Right lobe of liver (tissue), 4 donors: ENCODE data around the gene APOC3.

Experiments used
- POLR2A ChIP-seq: fragments of 450-650 bp; IDR thresholded peaks from one replicate; pipeline ENCODE4 v1.6.1; 2017; ENCODE audit warnings: antibody characterized with exemption, mild to moderate bottlenecking
- TF ChIP-seq, protein P1 (sequence below), 4 donors: fragments of 200-600 bp in 3 of 4; fragments of 450-650 bp in 1 of 4; IDR thresholded peaks; one replicate each; pipeline versions ENCODE4 v1.5.1 to v1.8.0; 2016 to 2022; ENCODE audit warnings: antibody characterized with exemption in 4 of 4, mild to moderate bottlenecking in 2 of 4
- donor health status: DM: no; HTN: no; CAD: no.
- donor health status: DM: no; HTN: no; CAD: no.
- donor health status: DM: no; HTN: yes; CAD: no.

DNA sequence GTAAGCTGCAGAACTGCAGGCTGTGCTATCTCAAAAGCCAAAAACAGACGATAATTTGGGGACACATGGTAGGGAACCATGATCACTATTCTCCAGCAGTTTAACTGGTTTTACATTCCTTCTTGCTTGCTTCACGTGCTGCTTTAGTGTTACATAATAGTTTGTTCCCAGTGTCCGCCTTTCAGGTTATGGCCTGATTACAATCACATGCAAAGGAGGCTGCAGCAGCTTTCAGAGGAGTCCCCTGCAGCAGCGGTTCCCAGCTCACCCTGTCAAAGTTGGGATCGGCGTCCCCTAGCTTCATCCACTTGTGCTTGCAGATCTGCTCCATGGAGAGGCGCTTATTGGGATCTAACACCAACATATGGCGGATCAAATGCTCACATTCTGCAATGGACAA, 46.9 kb downstream of the APOC3 start:
- TF ChIP-seq, protein P1, sequence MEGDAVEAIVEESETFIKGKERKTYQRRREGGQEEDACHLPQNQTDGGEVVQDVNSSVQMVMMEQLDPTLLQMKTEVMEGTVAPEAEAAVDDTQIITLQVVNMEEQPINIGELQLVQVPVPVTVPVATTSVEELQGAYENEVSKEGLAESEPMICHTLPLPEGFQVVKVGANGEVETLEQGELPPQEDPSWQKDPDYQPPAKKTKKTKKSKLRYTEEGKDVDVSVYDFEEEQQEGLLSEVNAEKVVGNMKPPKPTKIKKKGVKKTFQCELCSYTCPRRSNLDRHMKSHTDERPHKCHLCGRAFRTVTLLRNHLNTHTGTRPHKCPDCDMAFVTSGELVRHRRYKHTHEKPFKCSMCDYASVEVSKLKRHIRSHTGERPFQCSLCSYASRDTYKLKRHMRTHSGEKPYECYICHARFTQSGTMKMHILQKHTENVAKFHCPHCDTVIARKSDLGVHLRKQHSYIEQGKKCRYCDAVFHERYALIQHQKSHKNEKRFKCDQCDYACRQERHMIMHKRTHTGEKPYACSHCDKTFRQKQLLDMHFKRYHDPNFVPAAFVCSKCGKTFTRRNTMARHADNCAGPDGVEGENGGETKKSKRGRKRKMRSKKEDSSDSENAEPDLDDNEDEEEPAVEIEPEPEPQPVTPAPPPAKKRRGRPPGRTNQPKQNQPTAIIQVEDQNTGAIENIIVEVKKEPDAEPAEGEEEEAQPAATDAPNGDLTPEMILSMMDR (IDR thresholded peaks at IDR 0.05) = no peak
- TF ChIP-seq POLR2A = no peak
